ENCODE results near the gene COIL.

GRCh38 chr17:56890906-56891674 lies 69.8 kb downstream of the COIL start:
- TF ChIP-seq CTCF (IDR thresholded peaks at IDR 0.05) (no peak), POLR2A (IDR thresholded peaks at IDR 0.05) (no peak)

All from uterus (tissue), 2 donors.